AG09319 (cell line): ENCODE results near the gene ARRB1.

ENCODE experiments used
- DNase-seq: peaks from one replicate; pipeline ENCODE4 v3.0.0-alpha.2; 2010; ENCODE audit warnings: low read depth; ENCODE audit errors: extremely low read depth
- CTCF ChIP-seq: IDR thresholded peaks from 2 replicates; pipeline ENCODE4 v1.5.1; 2011; ENCODE audit warnings: low read depth, mild to moderate bottlenecking, inconsistent platforms, low read length, moderate library complexity

The ARRB1 gene

DNA sequence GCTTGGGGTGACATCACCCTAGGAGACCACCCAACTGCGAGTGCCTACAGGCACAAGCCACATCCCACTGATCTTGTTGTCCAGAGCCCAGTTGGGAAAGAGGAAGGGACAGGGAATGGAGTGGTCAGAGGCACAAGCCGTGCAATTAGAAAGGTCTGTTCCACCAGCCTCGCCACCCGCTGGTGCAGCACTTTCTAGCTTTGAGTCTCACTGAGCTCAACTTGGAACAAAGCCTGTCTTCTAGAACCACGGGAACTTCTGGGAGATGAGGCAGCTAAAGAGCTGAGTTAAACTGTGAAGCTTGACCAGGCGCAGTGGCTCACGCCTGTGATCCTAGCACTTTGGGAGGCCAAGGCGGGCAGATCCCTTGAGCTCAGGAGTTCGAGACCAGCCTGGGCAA lies 81.6 kb downstream of the ARRB1 start:
- no peak for DNase-seq
- no peak for TF ChIP-seq CTCF

DNA sequence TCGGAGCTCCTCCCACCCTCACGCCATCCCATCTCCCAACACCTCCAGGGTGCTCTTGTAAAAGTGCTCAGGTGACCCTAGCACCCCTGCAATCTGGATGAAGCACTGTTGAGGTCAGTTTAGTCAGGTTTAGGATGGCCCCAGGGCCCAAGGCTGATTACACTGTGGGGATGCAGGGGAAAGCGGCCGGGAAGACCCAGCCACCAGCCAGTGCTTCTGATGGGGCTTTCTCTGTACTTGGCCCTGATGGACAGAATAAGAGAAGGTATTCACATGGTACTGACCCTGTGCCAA lies 82.1 kb downstream of the ARRB1 start:
- no peak for DNase-seq
- TF ChIP-seq CTCF, result no peak

- no peak for TF ChIP-seq CTCF
- no peak for DNase-seq
Observed at GRCh38 chr11:75268626-75269366, 82.7 kb downstream of the ARRB1 start.

DNA sequence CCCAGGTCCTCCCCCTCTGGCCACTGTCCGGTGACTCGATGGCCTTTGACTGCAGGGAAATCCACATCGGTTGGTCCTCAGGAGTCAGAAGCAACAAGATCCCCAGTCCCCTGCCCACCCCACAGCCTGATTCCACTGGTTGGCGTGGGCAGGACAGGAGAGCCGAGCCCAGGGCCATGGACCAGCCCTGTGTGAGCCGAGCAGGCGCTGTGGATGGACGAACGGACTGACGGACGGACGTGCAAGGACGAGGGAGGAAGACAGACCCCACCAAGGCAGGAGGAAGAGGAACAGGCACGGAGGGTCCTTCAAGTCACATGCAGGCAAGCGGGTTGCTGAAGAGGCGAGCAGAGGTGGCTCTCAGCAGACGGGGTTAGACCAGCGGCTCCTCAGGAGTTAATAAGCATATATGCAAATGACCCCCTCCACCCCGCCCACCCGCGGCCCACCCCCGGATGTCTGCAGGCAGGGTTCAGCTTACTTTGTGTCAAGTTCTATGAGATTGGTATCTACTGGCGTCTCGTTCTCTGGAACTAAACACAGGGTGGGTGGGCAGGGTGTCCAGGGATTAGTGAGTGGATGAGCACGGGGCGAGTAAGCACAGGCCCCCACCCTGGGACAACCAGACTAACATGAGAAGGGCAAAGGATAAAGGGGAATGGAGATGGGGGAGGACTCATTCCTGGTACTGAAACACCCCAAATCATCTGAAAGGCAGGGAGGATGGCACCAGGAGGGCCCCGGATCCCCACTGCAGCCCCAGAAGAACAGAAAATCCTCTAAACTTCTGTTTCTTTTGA lies 84.1 kb downstream of the ARRB1 start:
- DNase-seq, result no peak
- TF ChIP-seq CTCF, result no peak

DNA sequence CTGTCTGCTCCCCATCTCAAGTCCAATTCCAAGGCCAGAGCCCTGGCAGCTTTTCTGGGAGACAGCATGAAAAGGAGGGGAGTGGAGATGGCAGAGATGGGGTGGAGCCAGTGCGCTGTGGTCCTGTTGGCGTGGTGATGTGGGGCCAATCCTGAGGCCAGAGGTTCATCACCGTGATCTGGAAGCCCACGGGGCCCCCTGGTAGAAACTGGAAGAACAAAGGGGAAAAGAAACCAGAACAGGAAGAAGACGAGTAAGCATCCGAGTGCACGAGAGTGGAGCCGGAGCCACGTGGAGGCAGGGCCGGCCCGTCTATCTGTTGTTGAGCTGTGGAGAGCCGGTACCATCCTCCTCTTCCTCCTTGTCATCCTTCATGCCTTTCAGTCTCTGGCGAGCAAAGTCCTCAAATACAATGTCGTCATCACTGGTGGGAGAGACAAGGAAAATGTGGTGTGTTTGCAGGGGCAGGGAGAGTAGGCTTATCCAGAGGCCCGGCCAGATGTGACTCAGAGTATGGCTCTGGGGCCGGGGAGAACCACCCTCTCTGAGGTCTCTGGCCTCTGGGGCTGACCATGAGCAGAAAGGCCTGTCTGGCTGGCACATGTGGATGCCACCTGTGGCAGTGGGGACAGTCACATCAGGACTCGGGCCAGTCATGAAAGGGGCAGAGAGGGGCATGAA lies 85.5 kb downstream of the ARRB1 start:
- no peak for TF ChIP-seq CTCF

DNA sequence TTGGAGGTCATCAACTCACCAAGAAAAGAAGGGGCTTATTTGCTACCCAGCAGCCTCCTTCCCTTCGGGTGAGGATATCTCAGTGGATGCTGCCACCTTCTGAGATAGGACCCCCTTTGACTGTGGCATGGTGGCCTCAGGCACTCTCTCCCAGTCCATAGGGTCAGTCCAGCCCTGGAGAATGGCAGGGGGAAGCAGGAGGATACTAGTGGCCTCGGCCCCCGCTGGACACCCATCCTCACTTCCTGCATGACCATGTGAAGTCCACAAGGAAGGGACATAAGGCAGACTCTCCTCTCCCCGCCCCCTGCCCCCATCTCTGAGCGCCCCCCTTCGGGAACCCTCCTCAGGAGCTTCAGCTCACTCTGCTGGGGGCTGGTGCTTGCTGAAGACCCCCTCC lies 86.5 kb downstream of the ARRB1 start:
- no peak for DNase-seq
- no peak for TF ChIP-seq CTCF

More for the DNA sequence above, 85.5 kb downstream of the ARRB1 start:
- DNase-seq, result no peak

- no peak for TF ChIP-seq CTCF
- no peak for DNase-seq
Observed at GRCh38 chr11:75264356-75264755, 87.1 kb downstream of the ARRB1 start.
